Activated effector memory CD4-positive, alpha-beta T cell treated with anti-CD3 and anti-CD28 coated beads, Interleukin-2, amount 50 U/mL, for 16 hours (primary cell): Measurements from ENCODE around the gene OTOP2.
"Not testable (repeated sequence)": the region's sequence is repeated elsewhere in the genome, so short reads cannot be mapped to it uniquely, and the experiment has no call there.

ENCODE experiments used
- DNase-seq: peaks from one replicate; pipeline ENCODE4 v3.0.0-alpha.2; 2020

Gene OTOP2

GRCh38 chr17:74977802-74978201, 53.7 kb downstream of the OTOP2 start:
- no peak for DNase-seq

- no peak for DNase-seq
Measured at GRCh38 chr17:74978240-74978639, 54.2 kb downstream of the OTOP2 start.

GRCh38 chr17:74979408-74980146, 55.5 kb downstream of the OTOP2 start:
- no peak for DNase-seq

GRCh38 chr17:74981318-74981978, 57.4 kb downstream of the OTOP2 start:
- no peak for DNase-seq

- peak; percentile 93 for DNase-seq
Measured at GRCh38 chr17:74981979-74982662, 58.0 kb downstream of the OTOP2 start.

- DNase-seq, result not testable (repeated sequence)
Measured at GRCh38 chr17:74982663-74983313, 58.7 kb downstream of the OTOP2 start.
